ENCODE data around the gene FCER1G. TPM values are rescaled to one million over a fixed set of nuclear protein-coding genes. Genes with fewer than 3 reads are reported as not detected.
A peak's percentile ranks its signal among the peaks of the same experiment; 100 is the strongest.

FCER1G gene
- total and polyA plus RNA-seq, 2 experiments from 2014 or later = 4.3 to 4.8 TPM

- no peaks in the 10 kb centered on the region for H3K27me3 ChIP-seq
Observed at GRCh38 chr1:161177112-161177935, 37.8 kb upstream of the FCER1G start, which contains the start of gene B4GALT3. TSS of gene B4GALT3 (minus strand) at chr1:161177507. CDS start at chr1:161176060, 1,447 bp downstream.

DNA sequence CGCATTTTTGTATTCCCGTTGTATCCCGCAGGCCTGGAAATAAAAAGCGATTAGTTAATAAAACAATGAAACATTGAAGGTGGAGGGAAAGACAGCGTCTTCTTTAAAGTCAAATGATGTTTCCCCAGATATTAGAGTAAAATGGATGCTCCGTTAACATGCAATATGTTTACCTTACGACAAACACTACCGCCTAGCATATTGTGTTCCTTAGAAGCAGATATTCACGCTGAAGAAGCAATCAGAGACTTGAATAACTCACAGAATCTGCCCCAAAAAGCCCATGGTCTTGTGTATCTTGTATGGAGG is 37.2 kb upstream of the FCER1G start:
- Histone ChIP-seq H2AFZ (peak overlapping the region; percentile 88), H3K27me3 (no peaks in the 10 kb centered on the region), H3K4me2 (peak overlapping the region; percentile 90), H3K4me3 (peak overlapping the region; percentile 74), H4K20me1 (ENCODE audit: insufficient read depth, poor library complexity, severe bottlenecking) (no peaks in the 10 kb centered on the region), H3K27ac (peak overlapping the region; percentile 86), H3K9me2 (replicated peaks; ENCODE audit: insufficient read depth) (no peaks in the 10 kb centered on the region), H3K36me3 (replicated peaks; ENCODE audit: insufficient read depth, low read depth) (no peaks in the 10 kb centered on the region), H3K9me3 (ENCODE audit: low read depth) (no peaks in the 10 kb centered on the region), H3K4me1 (ENCODE audit: insufficient read depth) (peaks cover 8% of the 10 kb centered on the region), H3K79me2 (peaks cover 17% of the 10 kb centered on the region)
- TF ChIP-seq, protein P1, sequence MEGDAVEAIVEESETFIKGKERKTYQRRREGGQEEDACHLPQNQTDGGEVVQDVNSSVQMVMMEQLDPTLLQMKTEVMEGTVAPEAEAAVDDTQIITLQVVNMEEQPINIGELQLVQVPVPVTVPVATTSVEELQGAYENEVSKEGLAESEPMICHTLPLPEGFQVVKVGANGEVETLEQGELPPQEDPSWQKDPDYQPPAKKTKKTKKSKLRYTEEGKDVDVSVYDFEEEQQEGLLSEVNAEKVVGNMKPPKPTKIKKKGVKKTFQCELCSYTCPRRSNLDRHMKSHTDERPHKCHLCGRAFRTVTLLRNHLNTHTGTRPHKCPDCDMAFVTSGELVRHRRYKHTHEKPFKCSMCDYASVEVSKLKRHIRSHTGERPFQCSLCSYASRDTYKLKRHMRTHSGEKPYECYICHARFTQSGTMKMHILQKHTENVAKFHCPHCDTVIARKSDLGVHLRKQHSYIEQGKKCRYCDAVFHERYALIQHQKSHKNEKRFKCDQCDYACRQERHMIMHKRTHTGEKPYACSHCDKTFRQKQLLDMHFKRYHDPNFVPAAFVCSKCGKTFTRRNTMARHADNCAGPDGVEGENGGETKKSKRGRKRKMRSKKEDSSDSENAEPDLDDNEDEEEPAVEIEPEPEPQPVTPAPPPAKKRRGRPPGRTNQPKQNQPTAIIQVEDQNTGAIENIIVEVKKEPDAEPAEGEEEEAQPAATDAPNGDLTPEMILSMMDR (IDR thresholded peaks at IDR 0.05; ENCODE audit: poor library complexity) = no peak
- TF ChIP-seq EZH2phosphoT487 (IDR thresholded peaks at IDR 0.05; ENCODE audit: low read depth, severe bottlenecking, unreplicated experiment) = no peak
- TF ChIP-seq EZH2 (IDR thresholded peaks at IDR 0.05; ENCODE audit: borderline replicate concordance) = no peak
- WGBS (ENCODE audit: low lambda C conversion rate, missing lambda C conversion rate) = 37% methylated on average over 9 of the region's 9 CpGs
- DNase-seq (ENCODE audit: low spot score) = no peak

More at GRCh38 chr1:161177112-161177935, 37.8 kb upstream of the FCER1G start, which contains the start of gene B4GALT3:
- Histone ChIP-seq H2AFZ (peak within 1 kb of the TSS; percentile 88), H4K20me1 (ENCODE audit: insufficient read depth, poor library complexity, severe bottlenecking) (no peaks in the 10 kb centered on the region), H3K4me3 (peak within 1 kb of the TSS; percentile 74), H3K4me2 (peak within 1 kb of the TSS; percentile 90), H3K9me3 (ENCODE audit: low read depth) (no peaks in the 10 kb centered on the region), H3K79me2 (peaks cover 17% of the 10 kb centered on the region), H3K4me1 (ENCODE audit: insufficient read depth) (peaks cover 8% of the 10 kb centered on the region), H3K36me3 (replicated peaks; ENCODE audit: insufficient read depth, low read depth) (no peaks in the 10 kb centered on the region), H3K9me2 (replicated peaks; ENCODE audit: insufficient read depth) (no peaks in the 10 kb centered on the region), H3K27ac (peak within 1 kb of the TSS; percentile 86)
- WGBS (ENCODE audit: low lambda C conversion rate, missing lambda C conversion rate) = 1% methylated on average over 30 of the region's 50 CpGs
- TF ChIP-seq, protein P1 (IDR thresholded peaks at IDR 0.05; ENCODE audit: poor library complexity) = peak; percentile 24
- TF ChIP-seq EZH2 (IDR thresholded peaks at IDR 0.05; ENCODE audit: borderline replicate concordance) (no peak), EZH2phosphoT487 (IDR thresholded peaks at IDR 0.05; ENCODE audit: low read depth, severe bottlenecking, unreplicated experiment) (no peak)
- peak; percentile 93 for DNase-seq (ENCODE audit: low spot score)

DNA sequence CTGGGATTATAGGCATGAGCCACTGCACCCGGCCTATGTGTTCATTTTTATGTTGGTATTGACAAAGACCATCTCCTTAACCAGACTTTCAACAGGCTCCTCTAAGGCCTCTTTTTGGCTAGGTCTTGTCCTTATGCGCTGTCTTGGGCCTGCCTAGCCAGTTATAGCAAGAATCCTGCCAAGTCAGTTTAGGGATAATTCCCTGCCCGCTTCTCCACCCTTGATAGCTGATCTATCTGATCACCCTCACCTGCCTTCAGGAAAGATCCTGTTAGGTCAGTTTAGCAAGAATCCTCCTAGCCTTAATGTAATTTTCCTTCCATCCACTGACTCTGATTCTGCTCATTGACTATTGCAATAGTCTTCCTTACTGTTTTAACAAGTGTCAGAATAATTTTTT is 35.4 kb upstream of the FCER1G start:
- H3K36me3 ChIP-seq (replicated peaks; ENCODE audit: insufficient read depth, low read depth) = no peaks in the 10 kb centered on the region
- no peak for DNase-seq (ENCODE audit: low spot score)
- no peaks in the 10 kb centered on the region for H3K27me3 ChIP-seq
- H3K4me1 ChIP-seq (ENCODE audit: insufficient read depth) = peaks cover 8% of the 10 kb centered on the region
- no peak for TF ChIP-seq EZH2 (IDR thresholded peaks at IDR 0.05; ENCODE audit: borderline replicate concordance)
- TF ChIP-seq, protein P1 (IDR thresholded peaks at IDR 0.05; ENCODE audit: poor library complexity) = no peak
- no peak for TF ChIP-seq EZH2phosphoT487 (IDR thresholded peaks at IDR 0.05; ENCODE audit: low read depth, severe bottlenecking, unreplicated experiment)
- H3K9me3 ChIP-seq (ENCODE audit: low read depth) = no peaks in the 10 kb centered on the region
- no peak overlapping the region for H3K27ac ChIP-seq
- peaks cover 17% of the 10 kb centered on the region for H3K79me2 ChIP-seq
- H3K9me2 ChIP-seq (replicated peaks; ENCODE audit: insufficient read depth) = no peaks in the 10 kb centered on the region
- H3K4me3 ChIP-seq = no peak overlapping the region
- WGBS (ENCODE audit: low lambda C conversion rate, missing lambda C conversion rate) = 92% methylated on average over 3 of the region's 3 CpGs
- H3K4me2 ChIP-seq = no peak overlapping the region
- H2AFZ ChIP-seq = no peak overlapping the region
- no peaks in the 10 kb centered on the region for H4K20me1 ChIP-seq (ENCODE audit: insufficient read depth, poor library complexity, severe bottlenecking)

Measured in hepatocyte (in vitro differentiated cells).